MM.1S (cell line): Measurements from ENCODE around the gene RBM4.

Experiments used
- CTCF ChIP-seq: fragments of 300-600 bp; sonication (generic); IDR thresholded peaks from 2 replicates; pipeline ENCODE4 v1.5.1; 2016; ENCODE audit warnings: antibody characterized with exemption, low read length, mixed read lengths
- EZH2 ChIP-seq: fragments of 300-600 bp; sonication (generic); optimal IDR thresholded peaks from 2 replicates; pipeline ENCODE3; 2017; ENCODE audit warnings: low read depth, mild to moderate bottlenecking, antibody characterized with exemption, low read length, mixed read lengths

GRCh38 chr11:66629356-66629755 lies 9.1 kb upstream of the RBM4 start:
- TF ChIP-seq CTCF (no peak), EZH2 (no peak)
